Panc1 (cell line): ENCODE results near the gene SERPINE2.

Experiments used
- POLR2AphosphoS5 ChIP-seq: IDR thresholded peaks from 2 replicates; pipeline ENCODE4 v1.6.1; 2012; ENCODE audit warnings: mild to moderate bottlenecking, low read depth, low read length, moderate library complexity
- SIN3A ChIP-seq: IDR thresholded peaks from 2 replicates; pipeline ENCODE4 v1.6.1; 2012; ENCODE audit warnings: low read depth, mild to moderate bottlenecking, low read length, moderate library complexity, borderline replicate concordance; ENCODE audit not compliant: insufficient read depth
- TF ChIP-seq, protein P1 (sequence below), 2 experiments: IDR thresholded peaks; 2 replicates each; pipeline ENCODE4 v1.6.1; 2011 to 2012; ENCODE audit warnings: low read depth in 2 of 2, control low read depth in 1 of 2, low read length in 1 of 2, mild to moderate bottlenecking in 1 of 2, moderate library complexity in 1 of 2; ENCODE audit not compliant: insufficient read depth in 1 of 2
- TF ChIP-seq, protein P2 (sequence below): fragments of 450-650 bp; IDR thresholded peaks from 2 replicates; pipeline ENCODE4 v1.5.1; 2017; ENCODE audit warnings: mild to moderate bottlenecking

DNA sequence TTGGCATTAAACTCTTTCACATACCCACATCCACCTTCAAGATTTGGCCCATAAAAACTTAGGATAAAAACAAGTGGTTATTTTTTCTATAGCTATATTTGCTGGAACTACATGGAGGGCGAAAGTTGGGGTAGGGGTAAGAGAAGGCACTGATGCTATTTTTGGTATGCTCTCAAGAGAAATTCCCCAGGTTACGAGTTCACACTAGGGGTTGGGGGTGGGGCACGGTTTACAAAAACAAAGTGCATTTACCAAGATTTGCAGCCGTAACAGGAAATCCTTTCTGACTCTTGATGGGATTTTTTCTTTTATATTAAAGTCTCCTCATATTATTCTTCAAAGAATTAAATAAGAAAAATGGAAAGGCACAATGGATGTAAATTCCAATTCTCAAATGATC is 6.8 kb downstream of the SERPINE2 start:
- TF ChIP-seq POLR2AphosphoS5 (no peak), SIN3A (no peak)
- TF ChIP-seq, protein P1, sequence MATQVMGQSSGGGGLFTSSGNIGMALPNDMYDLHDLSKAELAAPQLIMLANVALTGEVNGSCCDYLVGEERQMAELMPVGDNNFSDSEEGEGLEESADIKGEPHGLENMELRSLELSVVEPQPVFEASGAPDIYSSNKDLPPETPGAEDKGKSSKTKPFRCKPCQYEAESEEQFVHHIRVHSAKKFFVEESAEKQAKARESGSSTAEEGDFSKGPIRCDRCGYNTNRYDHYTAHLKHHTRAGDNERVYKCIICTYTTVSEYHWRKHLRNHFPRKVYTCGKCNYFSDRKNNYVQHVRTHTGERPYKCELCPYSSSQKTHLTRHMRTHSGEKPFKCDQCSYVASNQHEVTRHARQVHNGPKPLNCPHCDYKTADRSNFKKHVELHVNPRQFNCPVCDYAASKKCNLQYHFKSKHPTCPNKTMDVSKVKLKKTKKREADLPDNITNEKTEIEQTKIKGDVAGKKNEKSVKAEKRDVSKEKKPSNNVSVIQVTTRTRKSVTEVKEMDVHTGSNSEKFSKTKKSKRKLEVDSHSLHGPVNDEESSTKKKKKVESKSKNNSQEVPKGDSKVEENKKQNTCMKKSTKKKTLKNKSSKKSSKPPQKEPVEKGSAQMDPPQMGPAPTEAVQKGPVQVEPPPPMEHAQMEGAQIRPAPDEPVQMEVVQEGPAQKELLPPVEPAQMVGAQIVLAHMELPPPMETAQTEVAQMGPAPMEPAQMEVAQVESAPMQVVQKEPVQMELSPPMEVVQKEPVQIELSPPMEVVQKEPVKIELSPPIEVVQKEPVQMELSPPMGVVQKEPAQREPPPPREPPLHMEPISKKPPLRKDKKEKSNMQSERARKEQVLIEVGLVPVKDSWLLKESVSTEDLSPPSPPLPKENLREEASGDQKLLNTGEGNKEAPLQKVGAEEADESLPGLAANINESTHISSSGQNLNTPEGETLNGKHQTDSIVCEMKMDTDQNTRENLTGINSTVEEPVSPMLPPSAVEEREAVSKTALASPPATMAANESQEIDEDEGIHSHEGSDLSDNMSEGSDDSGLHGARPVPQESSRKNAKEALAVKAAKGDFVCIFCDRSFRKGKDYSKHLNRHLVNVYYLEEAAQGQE (IDR thresholded peaks at IDR 0.05; ENCODE audit: insufficient read depth in 1 of 2, low read depth in 2 of 2, low read length in 1 of 2) = no peak
- TF ChIP-seq, protein P2, sequence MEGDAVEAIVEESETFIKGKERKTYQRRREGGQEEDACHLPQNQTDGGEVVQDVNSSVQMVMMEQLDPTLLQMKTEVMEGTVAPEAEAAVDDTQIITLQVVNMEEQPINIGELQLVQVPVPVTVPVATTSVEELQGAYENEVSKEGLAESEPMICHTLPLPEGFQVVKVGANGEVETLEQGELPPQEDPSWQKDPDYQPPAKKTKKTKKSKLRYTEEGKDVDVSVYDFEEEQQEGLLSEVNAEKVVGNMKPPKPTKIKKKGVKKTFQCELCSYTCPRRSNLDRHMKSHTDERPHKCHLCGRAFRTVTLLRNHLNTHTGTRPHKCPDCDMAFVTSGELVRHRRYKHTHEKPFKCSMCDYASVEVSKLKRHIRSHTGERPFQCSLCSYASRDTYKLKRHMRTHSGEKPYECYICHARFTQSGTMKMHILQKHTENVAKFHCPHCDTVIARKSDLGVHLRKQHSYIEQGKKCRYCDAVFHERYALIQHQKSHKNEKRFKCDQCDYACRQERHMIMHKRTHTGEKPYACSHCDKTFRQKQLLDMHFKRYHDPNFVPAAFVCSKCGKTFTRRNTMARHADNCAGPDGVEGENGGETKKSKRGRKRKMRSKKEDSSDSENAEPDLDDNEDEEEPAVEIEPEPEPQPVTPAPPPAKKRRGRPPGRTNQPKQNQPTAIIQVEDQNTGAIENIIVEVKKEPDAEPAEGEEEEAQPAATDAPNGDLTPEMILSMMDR = no peak
